HG02571 (cell line): ENCODE measurements around the gene SELENOP.

ENCODE experiments used
- ATAC-seq: cut with Tn5 transposase; IDR thresholded peaks from one replicate; pipeline ENCODE4 v1.9.1; 2021; ENCODE audit warnings: mild to moderate bottlenecking, moderate library complexity; ENCODE audit not compliant: unreplicated experiment

SELENOP gene

GRCh38 chr5:42799668-42800114 is 12.0 kb downstream of the SELENOP start:
- ATAC-seq, result no peak

- ATAC-seq, result no peak
Observed at GRCh38 chr5:42799241-42799608, 12.5 kb downstream of the SELENOP start.

- ATAC-seq, result no peak
Observed at GRCh38 chr5:42798284-42799240, 13.1 kb downstream of the SELENOP start.

- ATAC-seq, result no peak
Observed at GRCh38 chr5:42791151-42791550, 20.5 kb downstream of the SELENOP start.

- no peak for ATAC-seq
Observed at GRCh38 chr5:42787845-42788244, 23.8 kb downstream of the SELENOP start.

GRCh38 chr5:42787073-42787472 is 24.6 kb downstream of the SELENOP start:
- no peak for ATAC-seq

- ATAC-seq, result no peak
Observed at GRCh38 chr5:42785756-42786155, 25.9 kb downstream of the SELENOP start.

GRCh38 chr5:42784132-42784531 is 27.6 kb downstream of the SELENOP start:
- ATAC-seq, result no peak

- ATAC-seq, result no peak
Observed at GRCh38 chr5:42781584-42781983, 30.1 kb downstream of the SELENOP start.

GRCh38 chr5:42779083-42779482 is 32.6 kb downstream of the SELENOP start:
- peak; percentile 61 for ATAC-seq

GRCh38 chr5:42772265-42772993 is 39.3 kb downstream of the SELENOP start:
- no peak for ATAC-seq

- ATAC-seq, result no peak
Observed at GRCh38 chr5:42770003-42770402, 41.7 kb downstream of the SELENOP start.

GRCh38 chr5:42768106-42768504 is 43.6 kb downstream of the SELENOP start:
- no peak for ATAC-seq

- ATAC-seq, result no peak
Observed at GRCh38 chr5:42767491-42768105, 44.1 kb downstream of the SELENOP start.

GRCh38 chr5:42761791-42762190 is 49.9 kb downstream of the SELENOP start:
- ATAC-seq, result no peak

- ATAC-seq, result no peak
Observed at GRCh38 chr5:42760426-42760825, 51.3 kb downstream of the SELENOP start.

GRCh38 chr5:42759456-42759855 is 52.2 kb downstream of the SELENOP start:
- no peak for ATAC-seq

GRCh38 chr5:42756606-42757601 is 54.8 kb downstream of the SELENOP start, which contains the start of gene CCDC152:
TSS of gene CCDC152 (plus strand) at chr5:42756818. CDS start at chr5:42759122, 2,304 bp downstream.
- ATAC-seq, result peak; percentile 91

- no peak for ATAC-seq
Observed at GRCh38 chr5:42753099-42753498, 58.6 kb downstream of the SELENOP start.

GRCh38 chr5:42751044-42751443 is 60.6 kb downstream of the SELENOP start:
- ATAC-seq, result no peak
